ENCODE data around the gene AKAP13.
A peak's percentile ranks its signal among the peaks of the same experiment; 100 is the strongest.

The AKAP13 gene

GRCh38 chr15:85672332-85673084, 292.1 kb downstream of the AKAP13 start:
- no peak for DNase-seq (ENCODE audit: low read depth)

DNA sequence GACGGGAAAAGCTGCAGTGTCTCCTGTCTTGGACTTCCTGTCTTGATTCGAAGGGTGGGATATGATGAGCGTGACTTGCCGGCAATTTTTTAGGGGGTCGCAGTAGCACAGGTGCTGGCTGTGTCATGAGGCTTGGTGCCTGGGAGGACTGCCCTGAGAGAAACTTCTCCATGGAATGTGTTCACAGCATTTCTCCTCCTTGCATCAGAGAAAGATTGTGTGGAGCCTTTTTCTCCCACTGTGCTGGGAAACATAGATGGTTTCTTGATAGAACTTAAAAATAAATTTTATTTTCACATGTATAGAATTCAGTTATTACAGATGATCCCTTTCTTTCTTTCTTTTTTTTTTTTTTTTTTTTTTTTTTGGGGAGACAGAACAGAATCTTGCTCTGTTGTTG, 292.9 kb downstream of the AKAP13 start:
- no peak for DNase-seq (ENCODE audit: low read depth)

GRCh38 chr15:85676342-85677098, 296.1 kb downstream of the AKAP13 start:
- DNase-seq (ENCODE audit: low read depth), result no peak

DNA sequence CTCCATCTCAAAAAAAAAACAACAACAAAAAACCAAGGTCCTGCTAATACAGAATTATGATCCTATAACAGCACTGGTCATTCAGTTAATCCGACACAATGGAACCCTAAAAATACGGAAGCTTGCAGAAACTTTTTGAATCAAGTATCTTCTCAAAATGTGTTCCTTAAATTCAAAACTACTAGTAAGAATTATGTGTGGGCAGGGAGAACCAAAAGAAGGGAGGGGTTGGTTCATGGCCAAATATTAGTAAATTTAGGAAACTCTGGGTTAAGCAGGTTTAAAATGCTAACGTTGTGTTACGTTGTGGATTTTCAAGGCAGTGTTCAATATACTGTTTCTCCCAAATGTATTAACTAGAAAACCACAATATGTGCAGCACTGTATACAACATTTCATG, 298.8 kb downstream of the AKAP13 start:
- DNase-seq (ENCODE audit: low read depth), result no peak

GRCh38 chr15:85681386-85681785, 301.0 kb downstream of the AKAP13 start:
- DNase-seq (ENCODE audit: low read depth), result no peak

DNA sequence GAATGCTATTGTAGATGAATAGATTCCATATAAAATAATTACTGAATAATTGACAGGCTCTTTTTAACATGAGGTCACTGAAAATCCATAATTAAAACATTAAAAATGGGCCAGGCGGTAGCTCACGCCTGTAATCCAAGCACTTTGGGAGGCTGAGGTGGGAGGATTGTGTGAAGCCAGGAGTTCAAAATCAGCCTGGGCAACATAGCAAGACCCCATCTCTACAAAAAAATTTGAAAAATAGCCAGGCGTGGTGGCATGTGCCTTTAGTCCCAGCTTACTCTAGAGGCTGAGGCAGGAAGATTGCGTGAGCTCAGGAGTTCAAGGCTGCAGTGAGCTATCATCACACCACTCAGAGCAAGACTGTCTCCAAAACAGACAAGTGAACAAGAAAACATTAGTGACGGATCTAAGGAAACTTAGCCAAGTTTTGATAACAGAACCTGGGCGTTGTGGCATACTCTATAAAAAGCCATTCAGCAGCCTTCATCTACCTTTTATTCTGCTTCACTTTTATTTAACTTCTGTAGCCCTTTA, 303.8 kb downstream of the AKAP13 start:
- no peak for DNase-seq (ENCODE audit: low read depth)

- DNase-seq (ENCODE audit: low read depth), result no peak
Measured at GRCh38 chr15:85685356-85685755, 305.0 kb downstream of the AKAP13 start.

GRCh38 chr15:85687329-85687728, 306.9 kb downstream of the AKAP13 start:
- no peak for DNase-seq (ENCODE audit: low read depth)

DNA sequence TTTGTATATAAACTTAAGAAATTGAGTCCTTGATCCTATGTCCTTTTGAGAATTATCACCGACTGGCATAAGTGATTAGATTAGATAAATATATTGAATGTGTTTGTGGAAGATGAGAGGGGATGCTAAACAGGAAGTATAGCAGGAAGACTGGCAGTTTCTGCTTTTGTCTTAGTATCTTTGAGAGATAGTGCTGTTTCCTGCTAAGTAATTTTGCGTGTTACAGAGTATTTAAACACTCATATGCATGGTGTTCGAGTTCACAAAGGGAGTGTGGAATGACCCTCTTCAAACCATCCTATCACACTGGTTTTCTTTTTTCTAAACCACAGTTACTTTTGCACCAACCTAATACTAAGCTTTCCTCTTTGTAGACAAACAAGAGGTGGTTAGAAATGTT, 308.3 kb downstream of the AKAP13 start:
- DNase-seq (ENCODE audit: low read depth), result no peak

GRCh38 chr15:85689729-85690128, 309.3 kb downstream of the AKAP13 start:
- DNase-seq (ENCODE audit: low read depth), result peak; percentile 86

- no peak for DNase-seq (ENCODE audit: low read depth)
Measured at GRCh38 chr15:85690561-85691231, 310.3 kb downstream of the AKAP13 start.

- DNase-seq (ENCODE audit: low read depth), result no peak
Measured at GRCh38 chr15:85691350-85692240, 311.2 kb downstream of the AKAP13 start.

DNA sequence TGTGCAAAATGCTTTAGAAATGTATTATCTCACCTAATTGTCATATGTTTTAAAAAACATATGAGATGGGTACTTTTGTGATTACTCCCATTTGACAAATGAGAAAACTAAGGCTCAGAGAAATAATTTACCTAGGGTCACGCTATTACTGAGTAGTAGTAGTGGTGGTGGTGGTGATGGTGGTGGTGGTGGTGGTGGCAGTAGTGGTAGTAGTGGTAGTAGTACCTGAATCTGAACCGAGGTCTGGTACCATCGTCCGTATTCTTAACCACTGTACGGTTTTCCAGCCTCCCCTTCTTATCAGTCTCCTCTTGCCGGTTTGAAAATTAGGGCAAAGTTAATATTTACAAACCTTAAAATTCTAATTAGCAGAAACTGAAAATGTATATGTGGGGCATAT, 311.9 kb downstream of the AKAP13 start:
- no peak for DNase-seq (ENCODE audit: low read depth)

DNA sequence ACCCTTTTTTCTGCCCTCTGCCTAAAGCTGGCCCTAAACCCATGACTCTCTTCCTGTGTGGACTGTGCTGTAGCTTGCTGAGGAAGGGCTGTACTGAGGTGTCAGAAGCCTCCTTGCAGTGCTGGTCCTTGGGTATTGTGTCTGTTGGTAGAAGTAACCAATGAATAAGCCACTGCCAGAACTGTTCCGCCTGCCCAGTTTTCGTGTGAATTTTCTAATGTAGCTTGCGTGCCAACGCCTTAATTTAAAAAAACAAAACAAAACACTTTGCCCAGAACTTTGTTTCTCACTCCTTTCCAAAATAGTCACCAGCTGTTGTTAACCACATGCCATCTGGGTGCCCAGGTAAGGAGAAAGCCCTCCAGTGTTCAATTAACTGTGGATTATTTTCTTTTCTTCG, 312.5 kb downstream of the AKAP13 start:
- no peak for DNase-seq (ENCODE audit: low read depth)

DNA sequence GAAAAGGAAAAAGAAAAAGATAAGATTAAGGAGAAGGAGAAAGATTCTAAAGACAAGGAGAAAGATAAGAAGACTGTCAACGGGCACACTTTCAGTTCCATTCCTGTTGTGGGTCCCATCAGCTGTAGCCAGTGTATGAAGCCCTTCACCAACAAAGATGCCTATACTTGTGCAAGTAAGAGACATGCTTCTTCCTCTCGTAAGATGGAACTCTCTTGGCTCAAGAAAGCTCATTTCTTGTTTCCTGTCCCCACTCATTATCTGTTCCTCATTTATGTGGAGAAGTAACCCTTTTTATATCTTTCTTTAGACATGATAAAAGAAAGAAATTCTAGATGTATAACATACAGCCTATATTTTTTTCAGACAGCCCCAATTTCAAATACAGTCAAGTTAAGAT, 312.9 kb downstream of the AKAP13 start:
- DNase-seq (ENCODE audit: low read depth), result no peak

GRCh38 chr15:85694091-85694490, 313.7 kb downstream of the AKAP13 start:
- DNase-seq (ENCODE audit: low read depth), result no peak

DNA sequence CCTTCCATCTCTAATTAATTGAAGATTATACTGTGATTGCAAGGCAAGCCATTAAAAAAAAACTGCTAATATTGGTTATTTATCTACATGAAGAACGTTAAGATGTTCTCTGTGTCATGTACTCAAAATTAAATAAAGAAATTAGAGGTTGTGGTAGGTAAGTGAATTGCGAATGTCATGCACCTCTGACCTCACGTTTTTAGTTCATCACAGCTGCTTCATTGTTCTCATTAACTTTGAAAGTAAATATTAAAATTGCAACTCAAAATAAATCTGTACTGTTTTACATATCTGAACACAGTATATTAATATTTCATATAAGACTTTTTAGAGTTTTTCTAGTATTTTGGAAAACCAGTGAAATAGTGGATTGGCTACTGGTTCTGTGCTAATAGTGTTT, 320.4 kb downstream of the AKAP13 start:
- no peak for DNase-seq (ENCODE audit: low read depth)

DNA sequence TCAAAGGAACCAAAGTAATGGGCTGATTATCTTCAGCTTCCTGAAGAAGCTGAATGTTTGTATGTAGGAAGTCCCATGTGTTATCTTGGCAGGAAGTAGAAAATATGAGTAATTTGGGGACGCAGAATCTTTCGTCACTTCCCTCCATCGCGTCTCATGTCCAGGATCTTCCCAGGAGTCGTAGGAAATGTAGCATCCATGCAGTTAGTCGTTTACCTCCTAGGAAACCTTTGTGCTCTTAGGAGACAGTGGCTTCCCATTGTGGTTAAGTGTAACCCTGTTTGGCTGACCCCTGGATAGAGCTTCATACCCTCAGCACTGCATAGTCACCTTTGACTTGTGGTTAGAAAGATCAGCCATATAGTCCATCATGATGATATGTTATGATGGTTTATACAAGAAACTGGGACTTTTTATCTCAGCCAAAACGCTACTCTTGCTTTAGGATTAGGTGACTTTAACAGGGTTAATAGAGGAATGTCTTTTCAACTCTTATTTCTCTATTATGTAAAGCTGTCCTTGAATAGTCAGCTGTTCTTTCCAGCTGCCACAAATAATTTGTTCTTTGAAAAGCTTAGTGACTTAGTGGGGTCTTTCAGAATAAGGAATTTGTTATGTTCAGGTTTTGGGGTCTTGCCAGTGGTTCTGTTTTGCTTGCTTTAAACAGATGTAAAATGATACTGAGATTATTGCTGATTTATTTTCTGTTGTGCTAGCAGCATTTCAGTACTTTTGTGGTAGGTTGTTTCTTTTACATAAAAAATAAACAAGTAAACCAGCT, 322.1 kb downstream of the AKAP13 start:
- DNase-seq (ENCODE audit: low read depth), result peak; percentile 83

DNA sequence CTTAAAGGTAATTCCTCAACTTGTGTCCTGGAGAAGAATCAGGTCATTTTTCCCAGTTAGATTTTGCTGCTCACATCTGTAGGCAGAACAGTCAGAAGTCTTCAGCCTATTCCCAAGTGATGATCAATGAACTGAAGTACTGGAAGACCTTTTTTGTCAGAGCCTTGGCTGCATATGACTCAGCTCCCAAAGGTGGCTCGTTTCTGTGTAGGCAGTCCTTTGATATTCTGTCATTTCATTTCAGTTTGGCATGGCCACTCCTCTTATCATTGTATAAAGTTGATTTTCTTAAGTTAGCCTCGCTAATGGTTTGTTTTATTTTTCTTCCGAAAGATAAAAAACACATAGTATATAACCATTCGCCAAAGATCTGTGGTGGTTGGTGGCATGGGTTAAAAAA, 323.7 kb downstream of the AKAP13 start:
- DNase-seq (ENCODE audit: low read depth), result no peak

DNA sequence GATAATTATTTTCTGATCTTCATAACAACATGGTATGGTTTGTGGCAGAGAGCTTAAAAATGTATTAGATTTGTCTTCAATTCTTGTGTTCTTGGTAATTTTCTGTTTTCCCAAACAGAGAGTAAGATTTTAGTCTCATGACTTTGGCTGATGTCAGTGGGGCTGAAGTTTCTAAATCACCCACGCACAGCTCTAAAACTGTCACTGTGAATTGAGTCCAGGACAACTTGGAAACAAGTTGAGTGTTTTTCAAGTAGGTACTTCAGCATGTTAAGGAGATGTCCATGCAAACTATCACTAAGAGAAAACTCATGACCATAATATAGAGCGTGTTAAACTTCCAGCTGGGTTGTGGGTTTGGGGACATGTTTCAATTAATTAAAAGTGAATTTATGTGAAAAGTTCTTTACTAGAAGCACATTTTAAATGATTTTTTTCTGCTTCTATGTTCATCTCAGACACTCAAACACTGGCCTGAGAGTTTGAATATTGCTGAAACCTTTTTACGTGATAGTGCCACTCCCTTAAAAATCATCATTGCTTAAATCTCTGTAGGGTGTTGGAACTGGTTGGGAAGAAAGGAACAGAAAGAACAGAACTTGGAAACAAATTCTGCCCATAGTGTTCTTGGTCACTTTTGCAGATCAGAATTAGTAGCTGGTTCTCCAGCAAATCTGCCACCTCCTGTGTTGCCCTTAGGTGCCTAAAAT, 324.5 kb downstream of the AKAP13 start:
- no peak for DNase-seq (ENCODE audit: low read depth)

Data from iris pigment epithelial cell (primary cell).